Testis (tissue), 2 donors: ENCODE data around the gene ICA1.

Experiments used
- CTCF ChIP-seq, 3 experiments: fragments of 450-650 bp in 2 of 3; fragments of 200-600 bp in 1 of 3; sonication (generic) in 1 of 3; IDR thresholded peaks; one replicate each; pipeline ENCODE4 v1.5.1; 2016 to 2019; ENCODE audit warnings: antibody characterized with exemption in 3 of 3, mild to moderate bottlenecking in 2 of 3, moderate library complexity in 1 of 3
- POLR2A ChIP-seq: fragments of 450-650 bp; IDR thresholded peaks from one replicate; pipeline ENCODE4 v1.6.1; 2017; ENCODE audit warnings: antibody characterized with exemption, mild to moderate bottlenecking, moderate library complexity

- TF ChIP-seq POLR2A (no peak), CTCF (IDR thresholded peaks at IDR 0.05) (no peak)
Measured at GRCh38 chr7:8129318-8129659, 132.7 kb downstream of the ICA1 start.
